HEK293 (cell line): Measurements from ENCODE around the gene DDX10.

Source experiments
- ZNF140 ChIP-seq: fragments of 450-650 bp; formaldehyde crosslinking; IDR thresholded peaks from 2 replicates; pipeline ENCODE4 v1.5.1; 2016; ENCODE audit warnings: missing biosample characterization, missing genetic modification characterization
- ZNF341 ChIP-seq: fragments of 450-650 bp; formaldehyde crosslinking; IDR thresholded peaks from 2 replicates; pipeline ENCODE4; 2016; ENCODE audit warnings: low read depth, missing biosample characterization, missing genetic modification characterization
- ZNF623 ChIP-seq: fragments of 450-650 bp; formaldehyde crosslinking; IDR thresholded peaks from 2 replicates; pipeline ENCODE4 v1.5.1; 2016; ENCODE audit warnings: missing biosample characterization, missing genetic modification characterization
- TF ChIP-seq, protein P1 (sequence below): fragments of 450-650 bp; formaldehyde crosslinking; IDR thresholded peaks from 2 replicates; pipeline ENCODE4 v1.5.1; 2016; ENCODE audit warnings: missing biosample characterization, missing genetic modification characterization

DNA sequence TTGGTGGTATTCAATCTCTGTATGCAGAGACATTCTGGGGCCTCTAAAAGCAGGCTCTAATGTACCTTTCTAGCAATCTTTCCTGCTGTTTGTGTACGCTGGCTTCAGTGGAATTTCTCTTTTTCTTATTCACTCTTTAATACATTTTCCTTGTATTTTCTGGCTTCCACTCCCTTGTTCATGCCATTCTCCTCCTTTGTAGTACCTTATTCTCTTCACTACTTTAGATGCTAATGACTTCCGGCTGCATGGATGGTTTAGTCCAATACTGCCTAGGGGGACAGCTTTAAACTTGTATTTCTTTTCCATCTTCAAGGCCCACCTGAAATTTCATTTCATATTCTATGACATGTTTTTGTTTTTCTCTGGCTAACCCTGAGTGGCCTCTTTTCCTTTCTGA lies 40.2 kb downstream of the DDX10 start:
- TF ChIP-seq, protein P1, sequence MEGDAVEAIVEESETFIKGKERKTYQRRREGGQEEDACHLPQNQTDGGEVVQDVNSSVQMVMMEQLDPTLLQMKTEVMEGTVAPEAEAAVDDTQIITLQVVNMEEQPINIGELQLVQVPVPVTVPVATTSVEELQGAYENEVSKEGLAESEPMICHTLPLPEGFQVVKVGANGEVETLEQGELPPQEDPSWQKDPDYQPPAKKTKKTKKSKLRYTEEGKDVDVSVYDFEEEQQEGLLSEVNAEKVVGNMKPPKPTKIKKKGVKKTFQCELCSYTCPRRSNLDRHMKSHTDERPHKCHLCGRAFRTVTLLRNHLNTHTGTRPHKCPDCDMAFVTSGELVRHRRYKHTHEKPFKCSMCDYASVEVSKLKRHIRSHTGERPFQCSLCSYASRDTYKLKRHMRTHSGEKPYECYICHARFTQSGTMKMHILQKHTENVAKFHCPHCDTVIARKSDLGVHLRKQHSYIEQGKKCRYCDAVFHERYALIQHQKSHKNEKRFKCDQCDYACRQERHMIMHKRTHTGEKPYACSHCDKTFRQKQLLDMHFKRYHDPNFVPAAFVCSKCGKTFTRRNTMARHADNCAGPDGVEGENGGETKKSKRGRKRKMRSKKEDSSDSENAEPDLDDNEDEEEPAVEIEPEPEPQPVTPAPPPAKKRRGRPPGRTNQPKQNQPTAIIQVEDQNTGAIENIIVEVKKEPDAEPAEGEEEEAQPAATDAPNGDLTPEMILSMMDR: no peak
- TF ChIP-seq ZNF140 (tag by site-specific recombination) (no peak), ZNF623 (no peak), ZNF341 (tag by site-specific recombination) (no peak)
